Stimulated activated CD4-positive, alpha-beta T cell treated with anti-CD3 and anti-CD28 coated beads, Interleukin-4, amount 100 ng/mL, for 1 hour (primary cell): ENCODE data around the gene FES.
"Not testable (repeated sequence)": the region's sequence is repeated elsewhere in the genome, so short reads cannot be mapped to it uniquely, and the experiment has no call there.

Experiments
- DNase-seq: peaks from one replicate; pipeline ENCODE4 v3.0.0-alpha.2; 2020

The FES gene

GRCh38 chr15:90911906-90912769 lies 27.8 kb downstream of the FES start:
- DNase-seq: no peak

DNA sequence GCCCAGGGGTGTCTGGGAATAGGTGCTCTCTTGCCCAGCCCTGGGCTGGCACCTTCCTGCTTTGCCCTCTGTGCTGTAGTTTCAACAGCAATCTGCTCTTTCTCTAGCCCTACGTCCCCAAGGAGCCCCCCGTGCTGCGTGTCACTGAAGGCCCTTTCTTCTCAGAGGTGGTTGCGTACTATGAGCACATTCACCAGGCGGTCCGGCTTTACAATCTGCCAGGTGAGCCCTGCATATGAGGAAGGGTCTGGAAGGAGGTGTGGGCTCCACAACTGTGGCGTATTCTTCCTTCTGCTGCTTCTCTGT lies 28.4 kb downstream of the FES start:
- DNase-seq: no peak

DNA sequence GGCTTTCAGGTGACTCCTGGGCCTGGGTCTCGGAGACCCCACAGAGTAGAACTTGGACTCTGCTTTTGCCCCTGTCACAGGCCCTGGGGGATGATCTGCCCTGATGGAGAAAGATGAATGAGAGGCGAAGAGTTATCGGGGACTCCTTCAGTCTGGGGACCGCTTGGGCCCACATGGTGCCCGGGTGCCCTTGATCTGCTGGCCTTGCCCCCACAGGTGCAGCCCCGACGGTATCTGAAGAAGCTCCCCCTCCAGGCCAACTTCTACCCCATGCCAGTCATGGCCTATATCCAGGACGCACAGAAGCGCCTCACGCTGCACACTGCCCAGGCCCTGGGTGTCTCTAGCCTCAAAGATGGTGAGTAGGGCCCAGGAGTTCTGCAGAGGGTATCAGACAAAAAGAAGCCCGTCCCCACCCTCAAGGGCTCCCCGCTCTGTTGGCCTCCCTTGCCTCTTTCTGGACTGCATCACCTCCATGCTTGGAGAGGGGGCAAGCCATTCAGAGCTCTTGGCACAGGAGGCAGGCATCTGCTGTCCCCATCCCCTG lies 29.2 kb downstream of the FES start:
- no peak for DNase-seq

GRCh38 chr15:90914305-90915080 lies 30.2 kb downstream of the FES start:
- DNase-seq: no peak

DNA sequence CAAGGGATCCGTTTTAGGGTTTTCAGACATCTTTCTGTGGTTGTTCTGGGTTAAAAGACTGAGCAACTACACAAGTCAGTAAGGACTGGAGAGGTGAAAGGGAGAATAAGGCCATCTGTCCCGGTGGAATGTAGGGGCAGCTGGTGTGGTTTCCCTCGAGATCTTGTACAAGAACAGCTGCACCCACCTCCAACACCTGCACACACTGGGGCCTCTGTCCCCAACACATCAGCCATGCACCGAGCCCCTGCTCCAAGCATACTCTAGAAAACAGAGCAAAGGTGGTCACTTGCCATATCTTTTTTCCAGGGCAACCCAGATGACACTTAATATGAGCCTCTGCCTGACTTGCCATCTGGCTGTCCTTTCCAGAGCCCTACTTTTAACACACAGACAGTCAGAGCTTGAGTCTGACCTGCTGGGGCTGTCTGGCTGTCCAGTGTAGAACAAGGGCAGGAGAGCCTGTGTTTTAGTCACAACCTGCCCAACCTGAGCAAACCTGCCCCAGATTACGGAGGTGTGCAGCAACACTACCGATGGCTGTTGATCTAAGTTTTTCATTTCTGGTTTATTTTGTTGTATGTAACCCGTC lies 31.0 kb downstream of the FES start:
- no peak for DNase-seq

- no peak for DNase-seq
These were observed 31.6 kb downstream of the FES start for GRCh38 chr15:90915808-90916440.

GRCh38 chr15:90916461-90916860 lies 32.2 kb downstream of the FES start:
- no peak for DNase-seq

- no peak for DNase-seq
These were observed 33.3 kb downstream of the FES start for GRCh38 chr15:90917569-90917968.

- DNase-seq: no peak
These were observed 33.9 kb downstream of the FES start for GRCh38 chr15:90918034-90918788.

DNA sequence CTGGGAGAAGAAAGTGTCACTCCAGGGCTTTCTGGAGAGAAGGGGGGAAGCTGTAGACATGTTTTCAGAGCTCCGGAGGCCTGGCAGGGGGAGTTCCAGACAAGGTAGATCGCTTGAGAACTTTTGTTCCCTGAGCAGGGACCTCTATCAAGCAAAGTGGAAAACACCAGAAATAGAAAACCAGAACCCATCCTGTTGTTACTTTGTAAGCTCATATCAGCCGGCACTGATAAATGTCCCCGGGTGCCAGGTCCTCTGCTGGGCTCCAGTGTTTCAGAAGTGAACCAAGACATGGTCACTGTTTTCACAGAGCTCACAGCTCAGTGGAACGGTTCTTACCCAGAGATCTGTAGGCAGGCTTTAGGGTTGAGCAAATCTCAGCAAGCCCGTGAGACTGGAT lies 34.5 kb downstream of the FES start:
- no peak for DNase-seq

DNA sequence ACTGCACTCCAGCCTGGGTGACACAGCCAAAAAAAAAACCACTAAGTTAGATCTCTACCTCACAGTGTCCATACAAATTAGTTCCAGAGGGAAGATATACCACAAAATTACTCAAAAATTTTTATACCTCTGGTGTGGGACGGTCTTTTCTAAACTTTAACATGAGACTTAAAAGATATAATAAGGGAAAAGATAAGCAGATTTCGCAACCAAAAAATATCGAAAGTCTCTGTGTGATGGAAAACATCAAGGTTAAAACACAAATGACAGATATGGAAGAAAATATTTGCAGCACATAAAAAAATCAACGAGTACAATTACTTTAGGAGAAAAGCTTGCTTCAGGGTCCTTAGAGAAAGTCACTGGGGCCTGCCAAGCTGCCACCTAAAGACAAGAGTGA lies 37.6 kb downstream of the FES start:
- DNase-seq: no peak

GRCh38 chr15:90922712-90923322 lies 38.5 kb downstream of the FES start:
- not testable (repeated sequence) for DNase-seq

GRCh38 chr15:90924375-90924774 lies 40.1 kb downstream of the FES start:
- no peak for DNase-seq

- not testable (repeated sequence) for DNase-seq
These were observed 42.5 kb downstream of the FES start for GRCh38 chr15:90926766-90927165.

- DNase-seq: not testable (repeated sequence)
These were observed 43.8 kb downstream of the FES start for GRCh38 chr15:90928106-90928505.

DNA sequence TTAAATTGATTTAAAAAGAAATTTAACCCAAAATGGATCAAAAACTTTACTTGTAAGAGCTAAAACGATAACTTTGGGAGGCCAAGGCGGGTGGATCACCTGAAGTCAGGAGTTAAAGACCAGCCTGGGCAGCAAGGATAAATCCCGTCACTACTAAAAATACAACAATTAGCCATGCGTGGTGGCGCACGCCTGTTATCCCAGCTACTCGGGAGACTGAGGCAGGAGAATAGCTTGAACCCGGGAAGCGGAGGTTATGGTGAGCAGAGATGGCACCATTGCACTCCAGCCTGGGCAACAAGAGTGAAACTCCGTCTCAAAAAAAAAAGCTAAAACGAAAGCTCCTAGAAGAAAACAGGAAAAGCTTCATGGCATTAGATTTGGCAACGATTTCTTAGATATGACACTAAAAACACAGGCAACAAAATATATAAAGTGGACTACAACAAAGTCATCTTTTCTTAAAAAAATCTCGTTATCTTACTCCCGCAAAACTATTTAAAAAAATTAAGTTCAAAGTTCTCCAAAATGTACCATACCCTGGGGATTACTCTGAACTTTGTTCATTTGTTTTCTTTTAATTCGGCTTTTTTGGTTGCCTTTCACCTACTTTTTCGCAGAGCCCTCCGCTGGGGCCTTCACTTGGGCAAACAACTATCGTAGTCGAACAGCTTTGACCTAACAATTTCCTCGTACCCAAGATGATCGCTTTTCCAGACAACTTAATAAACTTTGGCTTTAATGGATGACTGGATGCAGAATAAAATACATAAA lies 45.1 kb downstream of the FES start:
- DNase-seq: no peak

DNA sequence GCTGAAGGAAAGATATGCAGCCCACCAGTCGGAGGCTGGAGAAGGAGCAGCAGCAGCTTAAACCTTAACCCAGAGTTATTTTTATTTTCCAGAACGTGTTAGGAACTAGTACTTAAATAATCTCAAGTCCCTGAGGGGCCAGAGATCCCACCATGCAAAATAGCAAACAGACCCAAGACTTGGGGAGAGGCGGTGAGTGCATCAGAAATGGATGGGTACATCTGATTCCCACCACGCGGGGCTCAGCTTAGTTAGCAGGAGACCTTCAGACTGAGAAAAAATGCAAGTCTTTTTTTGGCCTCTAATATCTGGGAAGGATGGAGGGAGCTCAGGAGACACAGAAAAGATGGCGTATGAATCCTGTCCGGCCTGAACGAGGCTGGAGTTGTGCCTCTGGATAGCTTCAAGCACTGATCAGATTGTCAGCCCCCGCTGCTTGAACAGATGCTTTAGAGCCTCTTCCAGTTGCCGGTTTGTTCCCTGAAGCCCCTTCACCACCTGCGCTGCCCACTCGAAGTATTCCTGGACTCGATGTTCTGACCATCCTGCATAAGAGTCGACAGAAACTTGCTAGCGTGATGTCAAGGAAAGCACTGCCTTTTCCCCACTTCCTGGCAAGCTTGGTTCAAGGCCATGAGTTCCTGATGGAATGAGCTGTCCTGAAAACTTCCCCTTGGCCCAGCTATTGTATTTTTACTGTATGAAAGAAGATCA lies 46.7 kb downstream of the FES start:
- DNase-seq: no peak

- DNase-seq: no peak
These were observed 47.2 kb downstream of the FES start for GRCh38 chr15:90931575-90931827.

GRCh38 chr15:90931828-90932659 lies 47.7 kb downstream of the FES start, which contains the start of gene HDDC3:
TSS of gene HDDC3 (minus strand) at chr15:90932549. CDS start at chr15:90932540, 9 bp downstream.
- DNase-seq: peak; percentile 93

DNA sequence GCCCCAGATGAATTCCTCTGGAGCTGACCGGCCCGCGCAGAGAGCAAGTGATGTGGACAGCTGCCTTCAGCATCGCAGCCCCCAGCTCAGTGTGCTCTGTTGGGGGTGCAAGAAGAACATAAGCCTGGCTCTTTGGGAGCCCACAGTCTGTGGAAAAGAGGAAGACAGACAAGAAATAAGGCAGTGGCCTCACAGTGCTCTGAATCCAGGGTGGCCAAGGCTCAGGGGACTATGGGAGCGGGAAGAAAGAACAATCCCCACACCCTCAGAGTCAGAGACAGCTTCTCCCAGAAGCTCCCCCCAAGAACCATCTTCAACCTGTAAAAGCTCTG lies 48.3 kb downstream of the FES start:
- no peak for DNase-seq
